Stimulated activated CD4-positive, alpha-beta T cell treated with anti-CD3 and anti-CD28 coated beads, TNF-alpha, amount 100 ng/mL, for 48 hours (primary cell): ENCODE measurements around the gene LIPG.
"Not testable (repeated sequence)": the region's sequence is repeated elsewhere in the genome, so short reads cannot be mapped to it uniquely, and the experiment has no call there.

Experiments used
- DNase-seq, 3 donors: peaks; one replicate each; pipeline ENCODE4 v3.0.0-alpha.2; 2020; ENCODE audit warnings: low read depth in 3 of 3

The LIPG gene

DNA sequence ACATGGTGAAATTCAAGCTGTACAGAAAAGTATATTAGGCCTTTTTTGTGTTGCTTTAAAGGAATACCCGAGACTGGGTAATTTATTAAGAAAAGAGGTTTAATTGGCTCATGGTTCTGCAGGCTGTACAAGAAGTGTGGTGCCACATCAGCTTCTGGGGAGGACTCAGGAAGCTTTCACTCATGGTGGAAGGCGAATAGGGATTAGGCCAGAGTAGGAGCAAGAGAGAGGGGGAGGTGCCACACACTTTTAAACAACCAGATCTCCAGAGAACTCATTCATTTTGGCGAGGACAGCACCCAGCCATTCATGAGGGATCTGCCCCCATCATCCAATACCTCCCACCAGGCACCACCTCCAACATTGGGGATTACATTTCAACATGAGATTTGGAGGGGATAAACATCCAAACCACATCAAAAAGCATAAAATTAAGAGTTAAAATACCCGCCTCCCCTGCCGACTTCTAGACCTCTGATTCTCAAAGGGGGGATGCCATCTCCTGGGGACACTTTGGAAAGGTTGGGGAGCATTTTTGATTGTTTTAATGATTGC lies 15.1 kb upstream of the LIPG start:
- DNase-seq, result no peak

DNA sequence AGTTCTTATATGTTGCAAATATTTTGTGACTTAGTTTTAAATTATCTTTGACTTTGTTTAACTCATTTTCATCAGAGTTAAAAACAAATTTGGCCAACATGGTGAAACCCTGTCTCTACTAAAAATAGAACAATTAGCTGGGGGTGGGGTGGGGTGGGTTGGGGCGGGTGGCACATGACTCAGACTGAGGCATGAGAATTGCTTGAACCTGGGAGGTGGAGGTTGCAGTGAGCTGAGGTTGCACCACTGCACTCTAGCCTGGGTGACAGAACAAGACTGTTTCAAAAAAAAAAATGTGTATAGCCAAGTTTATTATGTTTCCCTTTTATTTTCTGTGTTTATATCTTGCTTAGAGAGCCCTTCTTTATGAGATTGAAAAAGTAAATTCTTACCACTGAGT lies 14.2 kb upstream of the LIPG start:
- no peak for DNase-seq

DNA sequence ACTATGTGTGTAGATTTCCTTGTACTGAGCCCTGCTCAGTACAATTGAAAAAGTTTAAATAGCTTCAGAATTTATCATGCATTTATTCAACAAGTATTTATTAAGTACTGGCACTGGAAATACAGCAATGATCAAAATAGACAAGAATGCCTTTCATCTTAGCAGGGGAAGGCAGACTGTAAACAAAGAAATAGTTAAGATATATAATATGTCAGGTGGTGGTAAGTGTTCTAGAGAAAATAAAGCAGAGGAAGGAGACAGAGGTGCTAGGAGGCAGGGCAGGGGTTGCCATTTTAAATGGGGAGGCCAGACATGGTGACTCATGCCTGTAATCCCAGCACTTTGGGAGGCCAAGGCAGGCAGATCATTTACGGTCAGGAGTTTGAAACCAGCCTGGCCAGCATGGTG lies 13.6 kb upstream of the LIPG start:
- DNase-seq, result no peak

DNA sequence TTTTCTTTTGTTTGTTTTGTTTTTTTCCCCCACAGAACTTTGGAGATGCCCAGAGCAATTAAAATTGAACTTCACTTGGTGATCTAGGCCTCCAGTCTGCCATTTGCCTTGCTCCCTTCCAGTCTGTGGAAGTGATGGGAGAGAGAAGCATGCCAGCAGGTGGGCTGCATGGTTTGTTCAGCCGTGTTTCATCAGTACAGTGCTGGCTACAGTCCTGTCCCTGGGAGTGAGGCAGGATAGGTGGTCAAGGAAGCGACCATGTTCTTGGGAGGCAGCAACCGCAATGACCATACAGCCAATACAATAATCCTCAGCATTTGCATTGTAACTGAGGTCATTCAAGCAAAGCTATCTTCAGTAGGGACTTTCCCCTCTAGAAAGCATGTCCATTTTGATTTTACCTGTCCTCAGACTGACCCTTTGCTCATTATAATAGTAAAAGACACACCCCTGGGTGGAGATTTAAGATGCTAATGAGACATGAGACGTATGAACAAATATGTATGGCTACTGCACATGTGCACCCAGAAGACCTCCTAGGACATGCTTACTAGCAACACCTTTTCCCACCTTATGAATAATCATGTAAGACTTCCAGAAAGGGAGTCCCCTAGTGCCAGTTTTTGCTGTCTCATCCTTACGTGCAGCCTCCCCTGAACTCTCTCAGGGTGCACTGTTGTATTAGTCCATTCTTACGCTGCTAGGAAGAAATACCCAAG lies 11.1 kb upstream of the LIPG start:
- no peak for DNase-seq

DNA sequence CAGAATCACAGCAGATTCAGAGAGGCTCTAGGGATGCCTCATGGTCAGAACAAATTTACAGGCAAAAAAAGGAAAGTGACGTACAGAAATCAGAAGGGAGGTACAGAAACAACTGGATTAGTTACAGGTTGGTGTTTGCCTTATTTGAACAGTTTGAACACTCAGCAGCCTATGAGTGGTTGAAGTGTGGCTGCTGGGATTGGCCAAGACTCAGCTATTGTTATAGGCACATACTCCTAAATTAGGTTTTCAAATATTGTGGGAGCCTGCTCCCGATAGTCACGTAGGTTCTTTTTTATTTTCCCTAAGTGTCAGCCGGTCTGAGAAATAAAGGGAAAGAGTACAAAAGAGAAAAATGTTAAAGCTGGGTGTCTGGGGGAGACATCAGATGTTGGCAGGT lies 8.9 kb upstream of the LIPG start:
- no peak for DNase-seq

DNA sequence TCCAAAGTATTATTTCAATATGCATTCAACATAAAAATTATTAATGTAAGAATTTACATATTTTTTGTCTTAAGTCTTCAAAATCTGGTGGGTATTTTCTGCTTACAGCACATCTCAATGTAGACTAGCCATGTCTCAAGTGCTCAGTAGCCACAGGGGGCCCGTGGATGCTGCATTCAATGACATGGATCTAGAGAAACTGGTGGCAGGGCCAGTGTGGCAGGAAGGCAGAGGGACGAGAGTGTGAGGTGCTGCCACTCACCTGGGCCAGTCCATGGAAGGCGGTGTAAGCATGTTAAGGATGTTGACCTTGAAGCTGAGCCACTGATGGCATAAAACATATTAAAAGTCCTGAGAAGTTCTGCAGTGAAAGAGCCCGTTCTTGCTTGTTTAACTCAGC lies 6.2 kb upstream of the LIPG start:
- DNase-seq, result no peak

DNA sequence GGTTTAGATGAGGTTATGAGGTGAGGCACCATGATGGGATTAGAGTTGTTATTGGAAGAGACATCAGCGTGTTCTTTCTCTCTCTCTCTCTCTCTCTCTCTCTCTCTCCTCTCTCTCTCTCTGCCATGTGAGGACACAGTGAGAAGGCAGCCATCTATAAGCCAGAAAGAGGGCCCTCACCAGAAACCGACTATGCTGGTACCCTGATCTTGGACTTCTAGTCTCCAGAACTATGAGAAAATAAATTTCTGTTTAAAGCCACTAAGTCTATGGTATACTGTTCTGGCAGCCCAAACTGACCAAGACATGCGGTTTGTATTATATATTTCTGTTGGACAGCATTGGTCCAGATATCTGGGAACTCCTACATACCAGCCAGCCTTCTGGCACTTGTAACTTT lies 3.5 kb upstream of the LIPG start:
- DNase-seq, result no peak

DNA sequence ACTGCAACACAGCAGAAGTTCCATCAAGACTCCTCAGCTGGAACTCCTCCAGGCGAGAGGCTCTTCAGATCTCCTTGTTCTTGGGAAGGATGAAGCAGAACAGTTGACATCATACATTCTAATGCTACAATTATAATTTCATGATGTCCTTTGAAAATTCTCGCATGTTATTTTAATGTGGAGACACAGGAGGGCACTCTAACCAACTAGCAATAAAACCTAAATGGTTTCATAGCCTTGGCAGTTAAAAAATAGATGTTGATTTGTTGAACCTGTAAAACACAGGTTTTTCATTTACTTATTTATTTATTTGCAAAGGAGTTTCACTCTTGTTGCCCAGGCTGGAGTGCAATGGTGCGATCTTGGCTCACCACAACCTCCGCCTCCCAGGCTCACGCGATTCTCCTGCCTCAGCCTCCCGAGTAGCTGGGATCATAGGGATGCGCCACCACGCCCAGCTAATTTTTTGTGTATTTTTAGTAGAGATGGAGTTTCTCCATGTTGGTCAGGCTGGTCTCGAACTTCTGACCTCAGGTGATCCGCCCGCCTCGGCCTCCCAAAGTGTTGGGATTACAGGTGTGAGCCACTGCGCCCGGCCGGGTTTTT lies 2.4 kb upstream of the LIPG start:
- DNase-seq, result not testable (repeated sequence)

DNA sequence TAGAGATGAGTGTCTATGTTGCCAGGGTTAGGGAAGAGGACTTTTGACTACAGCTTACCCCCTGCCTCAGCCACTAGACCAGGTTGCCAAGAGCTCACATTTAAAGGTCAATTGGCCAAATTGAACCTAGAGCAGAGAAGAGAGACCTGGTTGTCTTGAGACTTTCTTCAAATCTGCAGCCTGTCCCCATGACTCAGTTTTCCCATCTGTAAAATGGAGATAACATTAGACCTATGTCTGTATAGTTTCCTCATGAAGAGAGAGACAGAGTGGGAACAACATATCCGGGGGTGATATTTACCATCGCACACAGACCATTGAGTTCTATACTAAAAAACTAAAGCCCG lies 1.6 kb upstream of the LIPG start:
- DNase-seq, result no peak

DNA sequence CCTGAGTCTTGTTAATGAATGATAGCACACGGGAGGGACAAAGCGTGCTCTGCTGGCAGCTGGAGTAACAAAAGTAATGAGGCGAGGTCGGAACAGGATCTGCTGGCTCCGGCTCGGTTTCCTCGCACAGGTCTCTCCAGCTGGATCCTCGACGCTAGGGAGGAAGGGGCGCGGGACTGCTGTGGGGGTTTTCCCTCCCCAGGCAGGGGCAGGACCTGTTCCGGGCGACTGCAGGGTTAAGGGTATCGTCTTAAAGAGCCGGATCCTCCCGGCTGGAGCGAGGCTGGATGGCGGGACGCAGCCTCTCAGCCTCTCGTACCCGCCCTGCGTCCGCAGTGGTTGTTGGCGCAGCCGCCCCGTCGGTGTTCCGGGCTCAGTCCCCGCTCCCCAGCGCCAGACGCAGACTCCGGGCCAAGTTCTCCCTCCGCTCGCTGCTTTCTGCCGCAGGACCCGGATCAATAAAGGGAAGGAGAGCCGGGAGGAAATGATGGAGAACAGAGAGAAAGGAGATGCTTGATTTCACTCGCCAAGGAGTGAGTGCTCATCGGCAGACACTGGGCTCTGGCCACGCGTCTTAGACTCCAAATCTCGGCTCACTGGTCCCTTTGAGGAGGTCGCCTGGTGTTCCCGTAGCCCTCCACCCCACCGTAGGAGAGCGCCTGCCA lies 1.1 kb upstream of the LIPG start:
- no peak for DNase-seq

DNA sequence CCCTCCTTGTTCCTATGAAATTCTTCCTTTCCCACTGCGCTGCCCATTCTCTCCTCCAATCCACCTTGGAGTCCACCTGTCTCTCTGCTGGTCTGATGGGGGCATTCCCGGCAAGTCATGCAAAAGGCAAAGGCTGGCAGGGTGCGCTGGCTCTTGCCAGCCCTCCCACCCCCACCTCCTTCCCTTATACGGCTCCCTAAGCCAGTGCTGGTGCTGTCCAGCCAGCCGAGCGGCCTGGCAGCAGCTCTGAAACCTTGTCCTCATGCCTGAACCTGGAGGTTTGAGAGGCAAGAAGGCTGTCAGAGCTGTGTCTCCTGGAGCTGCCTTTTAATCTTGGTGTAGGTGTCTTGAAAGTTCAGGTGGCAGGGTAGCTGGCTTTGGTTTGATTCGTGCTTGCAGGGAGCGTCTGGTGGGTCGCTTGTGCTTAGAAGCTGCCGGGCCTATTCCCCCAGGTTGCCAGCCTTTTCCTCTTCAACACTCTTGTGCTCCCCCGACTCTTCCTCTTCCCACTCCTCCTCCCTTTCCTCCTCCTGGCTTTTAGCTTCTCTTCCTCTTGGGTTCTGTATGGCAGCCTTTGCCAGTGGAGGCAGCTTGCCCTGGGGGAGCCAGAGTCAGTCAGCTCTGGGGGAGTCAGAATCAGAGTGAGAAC lies 748 bp downstream of the LIPG start:
- no peak for DNase-seq

DNA sequence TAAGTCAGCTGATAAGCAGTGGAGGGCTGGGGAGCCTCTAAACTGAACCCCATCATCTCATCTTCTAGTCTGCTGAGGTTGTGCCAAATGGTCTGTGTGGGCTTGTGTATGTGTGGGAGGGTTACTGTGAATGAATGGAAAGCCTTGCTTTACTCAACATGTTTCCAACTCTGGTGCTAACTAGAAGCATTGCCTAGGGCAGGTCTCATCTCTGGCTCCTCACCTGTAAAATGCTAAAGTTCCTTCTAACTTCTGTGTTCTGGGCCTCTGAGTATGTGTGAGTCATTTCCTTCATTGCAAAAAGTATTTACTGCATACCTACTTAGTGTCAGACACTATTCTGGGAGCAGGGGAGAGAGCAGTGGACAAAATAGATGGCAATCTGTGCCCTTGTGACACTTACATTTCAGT lies 1.3 kb downstream of the LIPG start:
- DNase-seq, result no peak

DNA sequence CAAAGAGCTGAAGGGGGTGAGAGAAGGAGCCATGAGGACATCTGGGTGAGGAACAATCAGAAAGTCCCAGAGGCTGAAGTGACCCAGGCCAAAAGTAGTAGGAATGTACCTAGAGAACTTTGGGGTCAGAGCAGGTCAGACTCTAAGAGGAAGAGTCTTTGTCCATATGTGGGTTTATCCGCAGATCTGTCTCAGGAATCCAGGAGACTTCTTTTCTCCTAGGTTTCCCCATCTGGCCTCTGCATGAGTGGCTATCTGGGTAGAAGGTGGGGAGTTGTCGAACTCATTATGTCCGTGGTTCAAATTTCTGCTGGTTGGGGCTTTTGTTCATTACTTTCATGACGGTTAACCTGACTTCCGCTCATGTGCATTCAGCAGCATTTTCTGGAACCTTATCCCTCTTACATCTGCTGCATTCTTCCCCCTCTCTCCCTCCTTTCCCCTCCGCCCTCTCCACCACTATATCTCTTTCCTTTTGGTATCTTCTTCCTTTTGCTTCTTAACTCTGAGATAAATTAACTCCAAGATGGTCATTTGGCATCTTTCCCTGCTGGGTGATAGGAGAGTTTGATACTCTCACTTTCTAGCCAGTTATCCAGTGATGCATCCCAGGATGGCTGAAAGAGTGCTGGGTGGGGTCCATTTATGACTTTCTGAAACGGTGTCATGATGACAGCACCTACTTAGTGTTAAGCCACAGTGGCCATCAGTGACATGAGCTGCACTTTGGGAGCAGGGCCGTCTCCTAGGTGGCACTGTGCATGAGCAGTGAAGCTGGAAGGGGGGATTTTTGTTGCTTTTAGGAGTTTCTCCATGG lies 2.1 kb downstream of the LIPG start:
- DNase-seq, result no peak

DNA sequence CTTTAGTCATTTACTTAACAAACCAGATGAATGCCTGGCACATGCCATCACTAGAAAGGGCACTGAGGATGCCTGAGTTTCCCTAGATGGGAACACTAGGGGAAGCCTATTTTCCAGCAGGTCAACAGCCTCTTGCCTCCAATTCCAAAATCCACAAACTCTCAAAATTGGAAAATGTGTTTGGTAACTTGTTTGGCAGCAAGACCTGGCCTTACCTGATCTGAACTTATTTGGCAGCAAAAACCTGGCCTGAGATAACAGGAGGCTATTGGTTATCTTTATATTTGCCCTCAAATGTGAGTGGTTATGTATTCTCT lies 2.6 kb downstream of the LIPG start:
- no peak for DNase-seq

DNA sequence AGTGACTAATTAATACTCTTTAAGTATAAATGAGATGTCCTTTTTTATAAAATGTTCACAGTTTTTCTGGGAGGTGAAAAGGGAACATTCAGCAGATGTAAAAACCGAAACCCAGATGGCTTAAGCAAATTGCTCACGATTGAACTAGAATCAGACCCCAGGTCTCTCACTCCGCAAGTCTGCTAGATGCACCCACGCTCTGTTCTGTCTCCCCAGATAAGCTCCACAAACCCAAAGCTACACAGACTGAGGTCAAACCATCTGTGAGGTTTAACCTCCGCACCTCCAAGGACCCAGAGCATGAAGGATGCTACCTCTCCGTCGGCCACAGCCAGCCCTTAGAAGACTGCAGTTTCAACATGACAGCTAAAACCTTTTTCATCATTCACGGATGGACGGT lies 3.2 kb downstream of the LIPG start:
- no peak for DNase-seq

DNA sequence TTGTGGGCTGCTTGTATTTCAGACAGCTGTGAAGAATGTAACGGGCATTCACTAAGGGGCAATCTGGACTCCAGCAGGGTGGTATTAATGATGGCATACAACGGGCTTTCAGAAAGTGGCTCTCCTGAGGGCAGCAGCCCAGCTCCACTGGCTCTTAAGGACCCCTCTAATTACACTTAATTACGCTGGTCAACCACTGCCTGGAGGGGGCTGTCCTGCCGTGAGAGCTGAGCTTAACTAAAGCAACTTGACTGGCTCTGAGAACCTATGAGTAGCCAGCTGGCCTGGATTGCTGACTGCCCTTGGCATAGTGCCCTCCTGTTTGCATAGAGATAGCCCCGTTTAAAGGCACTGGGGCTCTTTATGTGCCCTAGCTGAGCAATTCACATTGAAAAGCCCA lies 3.8 kb downstream of the LIPG start:
- DNase-seq, result no peak

DNA sequence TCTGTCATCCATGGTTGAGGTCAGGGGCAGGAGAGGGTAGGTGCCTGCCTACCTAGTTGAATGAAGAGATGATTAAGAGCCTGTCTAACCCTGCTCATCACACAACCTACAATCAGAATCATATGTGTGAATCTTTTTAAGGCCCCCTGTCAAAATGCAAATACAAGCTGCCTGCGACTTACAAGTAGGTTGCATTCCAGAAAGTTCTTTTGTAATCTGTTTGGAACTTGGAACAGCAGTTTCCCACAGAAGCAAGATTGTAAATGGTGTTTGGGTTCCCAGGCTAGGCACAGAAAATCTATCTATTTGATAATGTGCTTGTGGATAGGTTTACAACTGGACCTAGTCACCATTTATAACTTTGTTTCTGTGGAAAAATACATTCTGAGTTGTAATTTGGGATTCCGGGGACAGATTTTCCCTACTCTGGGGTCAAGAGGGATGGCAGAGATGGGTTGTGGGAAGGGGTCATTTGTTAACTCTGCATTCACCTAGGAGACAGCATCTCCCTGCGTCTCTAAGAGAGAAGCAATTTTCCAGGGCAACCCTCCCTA lies 4.4 kb downstream of the LIPG start:
- no peak for DNase-seq

DNA sequence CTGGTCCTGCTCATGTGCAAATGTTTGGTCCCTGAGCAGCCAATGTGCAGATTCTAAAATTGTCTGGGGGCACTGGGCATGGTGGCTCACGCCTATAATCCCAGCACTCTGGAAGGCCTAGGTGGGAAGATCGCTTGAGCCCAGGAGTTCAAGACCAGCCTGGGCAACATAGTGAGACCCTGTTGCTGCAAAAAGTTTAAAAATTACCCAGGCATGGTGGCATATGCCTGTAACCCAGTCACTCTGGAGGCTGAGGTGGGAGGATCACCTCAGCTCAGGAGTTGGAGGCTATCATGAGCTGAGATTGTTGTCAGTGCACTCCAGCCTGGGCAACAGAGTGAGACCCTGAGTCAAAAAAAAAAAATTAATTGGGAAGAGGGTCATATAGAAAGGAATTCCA lies 5.1 kb downstream of the LIPG start:
- no peak for DNase-seq

DNA sequence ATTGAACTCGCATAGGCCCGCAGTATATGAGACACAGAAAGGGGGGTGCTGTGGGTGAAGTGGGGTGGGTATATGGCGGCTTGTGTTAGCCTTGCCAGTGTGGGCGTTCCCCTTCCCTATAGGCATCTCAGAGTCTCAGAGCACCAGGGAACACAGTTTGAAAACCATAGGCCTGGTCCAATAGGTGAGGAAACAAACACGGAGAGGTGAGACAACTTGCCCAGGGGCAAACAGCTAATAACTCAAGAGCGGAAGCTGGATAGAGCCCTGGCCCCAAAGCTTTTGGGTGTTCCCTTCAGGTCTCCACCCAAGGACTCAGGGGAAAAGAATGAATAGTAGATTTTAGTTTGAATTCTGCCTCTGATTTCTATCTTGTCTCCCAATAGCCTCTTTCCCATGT lies 7.9 kb downstream of the LIPG start:
- DNase-seq, result no peak

DNA sequence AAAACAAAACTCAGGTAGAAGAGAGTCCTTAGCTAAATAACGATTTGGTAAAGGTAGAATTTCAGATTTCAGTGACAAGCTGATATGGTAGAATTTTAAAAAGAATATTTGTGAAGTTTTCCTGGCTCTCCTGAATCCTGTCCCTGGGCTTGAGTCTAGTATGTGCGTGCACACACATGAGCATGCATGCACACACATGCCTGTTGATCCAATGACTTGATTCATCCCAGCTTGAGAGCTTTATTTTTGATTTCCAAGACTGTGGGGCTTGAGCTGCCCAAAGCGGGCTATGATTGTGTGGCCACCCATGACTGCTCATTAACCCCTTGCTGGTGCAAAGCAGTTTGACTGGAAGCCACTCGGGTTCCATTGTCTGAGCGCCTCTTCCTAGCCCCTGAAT lies 9.0 kb downstream of the LIPG start:
- DNase-seq, result no peak

DNA sequence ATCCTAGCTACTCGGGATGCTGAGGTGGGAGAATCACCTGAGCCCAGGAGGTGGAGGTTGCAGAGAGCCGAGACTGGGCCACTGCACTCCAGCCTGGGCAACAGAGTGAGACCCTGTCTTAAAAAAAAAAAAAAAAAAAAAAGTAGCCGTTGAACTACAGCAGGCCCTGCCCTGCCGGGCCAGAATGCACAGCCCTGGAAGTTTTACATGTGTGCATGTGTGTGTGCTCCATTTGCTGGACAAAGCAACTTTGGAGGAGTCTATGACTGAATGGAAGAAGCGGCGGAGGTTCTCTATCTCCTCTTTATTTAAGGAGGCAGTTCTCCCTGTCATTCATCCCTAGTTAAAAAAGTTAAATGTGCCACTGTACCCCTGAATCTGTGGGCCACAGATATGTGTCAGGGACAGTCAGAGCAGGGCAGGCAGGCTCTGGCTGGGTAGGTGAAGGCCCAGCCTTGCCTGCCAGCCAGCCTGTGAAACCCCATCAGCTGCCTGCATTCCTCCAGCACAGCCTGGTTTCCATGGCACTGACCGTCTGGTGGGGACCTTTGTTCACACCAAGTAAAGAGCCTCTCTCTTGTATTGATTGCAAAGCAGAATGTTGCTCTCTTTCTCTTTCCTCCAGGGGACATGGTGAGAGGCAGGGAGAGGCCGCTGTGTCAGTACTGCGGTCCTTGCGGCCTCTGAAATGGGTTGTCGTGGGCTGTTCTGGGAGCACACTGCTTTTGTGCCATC lies 10.9 kb downstream of the LIPG start:
- DNase-seq, result no peak
